Panc1 (cell line): ENCODE results near the gene PER3.

Experiments
- CTCF ChIP-seq: fragments of 450-650 bp; IDR thresholded peaks from 2 replicates; pipeline ENCODE4 v1.5.1; 2017; ENCODE audit warnings: mild to moderate bottlenecking
- POLR2AphosphoS5 ChIP-seq: IDR thresholded peaks from 2 replicates; pipeline ENCODE4 v1.6.1; 2012; ENCODE audit warnings: mild to moderate bottlenecking, low read depth, low read length, moderate library complexity
- REST ChIP-seq, 2 experiments: IDR thresholded peaks; 2 replicates each; pipeline ENCODE4 v1.6.1; 2011 to 2012; ENCODE audit warnings: low read depth in 2 of 2, control low read depth in 1 of 2, low read length in 1 of 2, mild to moderate bottlenecking in 1 of 2, moderate library complexity in 1 of 2; ENCODE audit not compliant: insufficient read depth in 1 of 2
- SIN3A ChIP-seq: IDR thresholded peaks from 2 replicates; pipeline ENCODE4 v1.6.1; 2012; ENCODE audit warnings: low read depth, mild to moderate bottlenecking, low read length, moderate library complexity, borderline replicate concordance; ENCODE audit not compliant: insufficient read depth
- TCF7L2 ChIP-seq: IDR thresholded peaks from 2 replicates; pipeline ENCODE4 v1.6.1; 2011; ENCODE audit warnings: mild to moderate bottlenecking, low read depth, low read length, inconsistent platforms

- no peak for TF ChIP-seq CTCF
- no peak for TF ChIP-seq POLR2AphosphoS5
- no peak for TF ChIP-seq SIN3A
- no peak for TF ChIP-seq REST (IDR thresholded peaks at IDR 0.05; ENCODE audit: insufficient read depth in 1 of 2, low read depth in 2 of 2, low read length in 1 of 2)
- TF ChIP-seq TCF7L2, result no peak
Measured at GRCh38 chr1:7878027-7878426, 93.9 kb downstream of the PER3 start.
